Vagina (tissue), 1 donor: ENCODE data around the gene SFTPA1. TPM values are rescaled to one million over a fixed set of nuclear protein-coding genes. Genes with fewer than 3 reads are reported as not detected.

Experiments
- total RNA-seq: library from RNA; depleted of rRNA; stranded (reverse); fragments of >200 nt; gene quantifications from one replicate; pipeline ENCODE4 v1.2.3, GENCODE V29; 2016

SFTPA1 gene
- total RNA-seq, 1 donor from 2014 or later = 2.9 TPM

Other genes starting within 250 kb of the SFTPA1 start
- 57.0 TPM for gene ZCCHC24, start 165.3 kb upstream of the SFTPA1 start, total RNA-seq
- gene EIF5AL1, start 98.4 kb upstream of the SFTPA1 start, total RNA-seq = not detected
- gene SFTPA2, start 50.5 kb upstream of the SFTPA1 start, total RNA-seq = 0.74 TPM
- 0.25 TPM for gene NUTM2B, start 92.3 kb downstream of the SFTPA1 start, total RNA-seq
- gene NUTM2E, start 215.8 kb downstream of the SFTPA1 start, total RNA-seq = not detected